DND-41 (cell line): ENCODE results near the gene ELOVL6.

Experiments
- ATAC-seq: fragments of 200-7000 bp; cut with Tn5 transposase; 3 replicates; pipeline ENCODE4 v1.9.1; 2021; ENCODE audit warnings: low read depth; ENCODE audit not compliant: insufficient read depth
- DNase-seq: peaks from one replicate; pipeline ENCODE4 v3.0.0-alpha.2; 2020
- H2AFZ ChIP-seq: 2 replicates; pipeline ENCODE4 v1.6.0; 2012; ENCODE audit warnings: low read depth, low read length
- H3K27ac ChIP-seq: 2 replicates; pipeline ENCODE4 v1.5.1; 2012; ENCODE audit warnings: low read length, inconsistent platforms
- H3K27me3 ChIP-seq: fragments of 200-600 bp; sonication (generic); 2 replicates; pipeline ENCODE4 v1.6.0; 2012; ENCODE audit warnings: low read length, mild to moderate bottlenecking, inconsistent platforms; ENCODE audit not compliant: insufficient read depth, poor library complexity
- H3K36me3 ChIP-seq: 2 replicates; pipeline ENCODE4 v1.5.1; 2012; ENCODE audit warnings: low read length, inconsistent platforms; ENCODE audit not compliant: insufficient read depth
- H3K4me1 ChIP-seq: 2 replicates; pipeline ENCODE4 v1.5.1; 2012; ENCODE audit warnings: mild to moderate bottlenecking, low read length; ENCODE audit not compliant: insufficient read depth
- H3K4me2 ChIP-seq: 2 replicates; pipeline ENCODE4 v1.6.0; 2012; ENCODE audit warnings: mild to moderate bottlenecking, moderate library complexity, low read length, inconsistent platforms; ENCODE audit not compliant: insufficient read depth
- H3K4me3 ChIP-seq, 2 experiments: fragments of 200-600 bp in 1 of 2; shearing (Covaris generic) in 1 of 2; 2 replicates each; pipeline ENCODE4 v1.5.1; 2012 to 2016; ENCODE audit warnings: inconsistent platforms in 2 of 2, low read length in 2 of 2, mild to moderate bottlenecking in 2 of 2, low read depth in 1 of 2, moderate library complexity in 1 of 2
- H3K79me2 ChIP-seq: 2 replicates; pipeline ENCODE4 v1.6.0; 2012; ENCODE audit warnings: low read length, inconsistent platforms; ENCODE audit not compliant: insufficient read depth
- H3K9ac ChIP-seq: 2 replicates; pipeline ENCODE4 v1.6.0; 2012; ENCODE audit warnings: low read depth, mild to moderate bottlenecking, inconsistent platforms, low read length, moderate library complexity
- H3K9me3 ChIP-seq: 2 replicates; pipeline ENCODE4 v1.5.1; 2012; ENCODE audit warnings: low read length, moderate library complexity, mild to moderate bottlenecking, inconsistent platforms; ENCODE audit not compliant: insufficient read depth, severe bottlenecking
- H4K20me1 ChIP-seq: 2 replicates; pipeline ENCODE4 v1.6.0; 2012; ENCODE audit warnings: low read length; ENCODE audit not compliant: insufficient read depth
- CTCF ChIP-seq: IDR thresholded peaks from 2 replicates; pipeline ENCODE4 v1.5.1; 2012; ENCODE audit warnings: borderline replicate concordance, low read length, moderate library complexity, mild to moderate bottlenecking; ENCODE audit not compliant: poor library complexity, severe bottlenecking; ENCODE audit errors: extremely low read depth
- EZH2 ChIP-seq: IDR thresholded peaks from 3 replicates; pipeline ENCODE4 v1.6.1; 2012; ENCODE audit warnings: borderline replicate concordance, low read depth, mild to moderate bottlenecking, moderate library complexity, low read length, inconsistent platforms; ENCODE audit not compliant: severe bottlenecking

The ELOVL6 gene

GRCh38 chr4:110154582-110154981 lies 43.8 kb downstream of the ELOVL6 start:
- no peaks in the 10 kb centered on the region for H4K20me1 ChIP-seq
- H3K9me3 ChIP-seq: no peaks in the 10 kb centered on the region
- H3K27me3 ChIP-seq: no peaks in the 10 kb centered on the region
- peaks cover 7% of the 10 kb centered on the region; the same call in 1 of the 2 replicates for H3K4me1 ChIP-seq
- TF ChIP-seq EZH2 (no peak), CTCF (no peak)
- H3K27ac ChIP-seq: no peak overlapping the region
- peaks cover 21% of the 10 kb centered on the region for H3K79me2 ChIP-seq
- no peak overlapping the region for H3K4me2 ChIP-seq
- H3K9ac ChIP-seq: no peak overlapping the region
- H3K36me3 ChIP-seq: no peaks in the 10 kb centered on the region; the same call in 1 of the 2 replicates
- ATAC-seq: peak; percentile 61; the same call in 2 of the 3 replicates
- no peak overlapping the region for H3K4me3 ChIP-seq
- no peak overlapping the region for H2AFZ ChIP-seq
- no peak for DNase-seq

- ATAC-seq (no peak), DNase-seq (no peak)
- Histone ChIP-seq H2AFZ (no peak overlapping the region), H3K9me3 (no peaks in the 10 kb centered on the region), H3K27ac (no peak overlapping the region), H3K27me3 (no peaks in the 10 kb centered on the region), H3K9ac (no peak overlapping the region), H3K36me3 (peaks cover 9% of the 10 kb centered on the region), H3K79me2 (peaks cover 27% of the 10 kb centered on the region), H3K4me3 (no peak overlapping the region), H3K4me1 (peaks cover 7% of the 10 kb centered on the region; the same call in 1 of the 2 replicates), H4K20me1 (no peaks in the 10 kb centered on the region), H3K4me2 (no peak overlapping the region)
- TF ChIP-seq CTCF (no peak), EZH2 (no peak)
These were observed 46.0 kb downstream of the ELOVL6 start for GRCh38 chr4:110152386-110152785.

- Histone ChIP-seq H3K27me3 (no peaks in the 10 kb centered on the region), H3K4me1 (no peaks in the 10 kb centered on the region), H3K4me3 (no peak overlapping the region), H3K9me3 (no peaks in the 10 kb centered on the region), H3K4me2 (no peak overlapping the region), H3K27ac (no peak overlapping the region), H3K36me3 (peaks cover 14% of the 10 kb centered on the region), H4K20me1 (no peaks in the 10 kb centered on the region), H3K9ac (no peak overlapping the region), H2AFZ (no peak overlapping the region), H3K79me2 (peaks cover 11% of the 10 kb centered on the region)
- ATAC-seq (no peak), DNase-seq (no peak)
- no peak for TF ChIP-seq EZH2
- TF ChIP-seq CTCF: no peak
These were observed 49.3 kb downstream of the ELOVL6 start for GRCh38 chr4:110149089-110149488.

GRCh38 chr4:110142461-110142860 lies 56.0 kb downstream of the ELOVL6 start:
- Histone ChIP-seq H3K79me2 (peaks cover 8% of the 10 kb centered on the region; the same call in 1 of the 2 replicates), H3K4me1 (no peaks in the 10 kb centered on the region), H2AFZ (no peak overlapping the region), H3K36me3 (peaks cover 8% of the 10 kb centered on the region; the same call in 1 of the 2 replicates), H3K4me2 (no peak overlapping the region), H3K9me3 (no peaks in the 10 kb centered on the region), H4K20me1 (0 out of 2 replicates have a peak, but pooled peaks cover 3% of the 10 kb centered on the region), H3K27me3 (no peaks in the 10 kb centered on the region), H3K4me3 (no peak overlapping the region), H3K9ac (no peak overlapping the region), H3K27ac (no peak overlapping the region)
- DNase-seq (no peak), ATAC-seq (no peak)
- TF ChIP-seq EZH2: no peak
- no peak for TF ChIP-seq CTCF
